ENCODE data around the gene ANXA4.

ANXA4 gene

DNA sequence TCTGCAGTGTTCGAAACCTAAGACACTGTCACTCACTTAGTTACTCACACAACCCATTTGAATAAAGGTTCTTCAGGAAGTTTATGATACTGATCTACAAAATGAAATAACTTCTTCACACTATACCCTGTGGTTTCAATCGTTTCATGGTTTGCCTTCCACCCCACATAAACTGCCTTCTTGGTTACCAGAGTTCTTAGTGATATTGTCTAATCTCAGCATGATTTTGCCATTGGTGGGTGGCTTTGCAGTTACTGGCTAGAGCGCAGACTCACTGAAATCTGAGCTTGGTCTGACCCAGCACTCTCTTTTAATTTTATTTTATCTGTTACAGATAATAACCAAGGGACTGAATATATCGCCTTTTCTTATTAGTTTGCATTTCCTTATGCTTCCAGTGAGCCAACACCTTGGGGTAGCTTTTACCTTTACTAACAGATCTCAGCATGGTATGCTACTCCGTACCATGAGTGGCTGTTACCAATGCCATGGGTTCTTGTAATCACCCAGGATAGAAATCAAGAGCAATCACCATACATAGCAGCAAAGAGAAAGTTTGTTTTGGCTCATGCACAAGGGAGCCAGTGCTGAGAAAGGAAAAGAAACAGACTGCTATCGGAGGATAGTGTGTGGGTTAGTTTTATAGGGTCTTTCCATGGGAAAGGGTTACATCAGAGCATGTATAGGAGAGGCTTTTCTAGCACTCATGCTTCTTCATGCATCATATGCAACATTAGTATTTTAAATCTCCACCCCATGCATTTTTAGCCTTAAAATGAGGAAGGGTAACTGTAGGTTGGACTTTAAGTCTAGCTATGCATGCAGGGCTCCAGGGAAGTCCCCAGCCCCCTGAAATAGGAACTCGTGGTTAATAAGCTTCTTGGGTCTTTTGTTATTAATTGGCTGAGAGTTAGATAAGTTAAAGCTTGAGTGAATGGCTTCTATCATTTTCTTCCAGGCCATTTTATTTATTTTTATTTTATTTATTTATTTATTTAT is 33.3 kb downstream of the ANXA4 start:
- H3K4me3 ChIP-seq (ENCODE audit: low read depth, low read length), result no peak overlapping the region

DNA sequence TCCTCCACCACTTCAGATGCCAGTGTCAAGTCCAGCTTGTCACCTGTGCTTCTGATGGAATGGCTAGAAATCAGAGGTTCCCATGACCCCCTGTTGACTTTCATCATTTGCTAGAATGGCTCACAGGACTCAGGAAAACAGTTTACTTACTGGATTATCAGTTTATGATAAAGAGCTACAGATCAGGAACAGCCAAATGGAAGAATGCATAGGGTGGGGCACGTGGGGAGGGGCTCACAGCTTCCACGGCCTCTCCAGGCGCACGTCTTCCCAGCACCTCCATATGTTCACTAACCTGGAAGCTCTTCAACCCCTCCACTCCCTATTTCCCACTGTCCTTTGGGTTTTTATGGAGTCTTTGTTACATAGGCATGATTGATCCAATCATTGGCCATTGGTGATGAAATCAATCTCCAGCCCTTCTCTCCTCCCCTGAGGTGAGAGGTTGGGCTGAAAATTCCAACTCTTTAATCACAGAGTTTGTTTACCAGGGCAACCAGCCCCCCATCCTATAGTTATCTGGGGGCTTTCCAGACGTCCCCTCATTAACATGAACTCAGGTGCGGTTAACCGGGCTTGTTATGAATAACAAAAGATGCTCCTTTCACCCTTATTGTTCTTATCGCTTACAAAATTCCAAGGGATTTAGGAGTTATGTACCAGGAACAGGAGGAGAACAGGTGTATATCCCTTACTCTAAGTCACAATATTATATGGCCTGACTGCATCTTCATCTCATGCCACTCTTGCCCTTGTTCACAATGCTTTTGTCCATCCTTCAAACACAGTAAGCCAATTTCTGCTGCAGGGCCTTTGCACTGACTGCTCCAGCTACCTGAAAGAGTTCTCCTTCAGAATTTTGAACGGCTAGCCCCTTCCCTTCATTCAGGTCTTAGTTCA is 35.2 kb downstream of the ANXA4 start:
- H3K4me3 ChIP-seq (ENCODE audit: low read depth, low read length), result no peak overlapping the region

DNA sequence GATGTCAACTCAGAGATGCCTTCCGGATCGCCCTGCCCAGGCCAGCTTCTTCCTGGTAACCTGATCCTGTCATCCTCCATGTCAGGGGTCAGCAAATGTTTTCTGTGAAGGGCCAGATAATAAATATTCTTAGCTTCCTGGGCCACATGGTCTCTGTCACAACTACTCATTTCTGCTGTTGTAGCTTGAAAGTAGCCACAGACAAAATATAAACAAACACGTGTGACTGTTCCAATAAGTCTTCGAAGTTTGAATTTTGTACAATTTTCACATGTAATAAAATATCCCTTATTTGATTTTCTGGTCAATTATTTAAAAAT is 35.8 kb downstream of the ANXA4 start:
- no peak overlapping the region for H3K4me3 ChIP-seq (ENCODE audit: low read depth, low read length)

- H3K4me3 ChIP-seq (ENCODE audit: low read depth, low read length), result no peak overlapping the region
Measured at GRCh38 chr2:69779258-69780001, 37.5 kb downstream of the ANXA4 start.

GRCh38 chr2:69780921-69781320 is 39.0 kb downstream of the ANXA4 start:
- H3K4me3 ChIP-seq (ENCODE audit: low read depth, low read length), result no peak overlapping the region

DNA sequence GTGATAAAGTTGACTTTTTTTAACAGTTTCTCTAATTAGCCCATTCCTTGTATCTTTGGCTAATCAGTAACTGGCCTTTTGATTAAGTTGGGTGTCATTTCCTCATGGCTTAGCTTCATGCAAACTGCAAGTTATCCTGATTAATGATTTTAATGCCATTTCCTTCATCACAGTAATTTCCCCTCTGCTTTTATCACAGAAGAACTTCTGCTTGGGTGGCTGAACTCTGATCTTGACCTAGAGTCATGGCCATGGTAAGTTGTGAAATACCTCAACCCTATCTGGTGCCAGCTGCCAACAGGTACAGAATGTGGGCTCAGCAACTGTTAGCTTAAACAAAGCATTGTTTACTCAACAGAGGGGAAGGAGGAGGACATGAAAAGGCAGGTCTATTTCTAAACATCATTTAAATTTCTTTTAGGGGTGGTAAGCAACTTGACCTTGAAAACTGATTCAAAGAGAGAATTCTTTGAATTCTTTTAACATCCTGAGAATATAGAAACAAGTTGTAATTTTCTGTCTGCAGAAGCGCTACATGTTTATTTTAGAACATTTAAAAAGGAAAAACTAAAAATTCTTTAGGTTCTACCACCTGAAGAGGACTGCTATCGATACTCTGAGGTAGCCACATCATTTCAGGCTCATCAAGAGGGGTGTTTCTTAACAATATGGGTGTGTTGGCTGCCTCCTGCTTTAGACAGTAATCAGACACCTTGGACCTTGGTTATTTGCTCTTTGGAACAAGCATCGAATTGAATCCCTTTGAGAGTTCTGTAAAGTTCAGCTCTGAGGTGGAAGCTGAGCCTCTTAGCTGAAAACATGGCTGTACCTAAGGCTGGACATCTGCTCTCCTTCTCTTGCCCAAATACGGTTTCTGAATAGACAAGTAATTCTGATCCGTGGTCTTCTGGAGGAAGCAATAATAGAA is 39.7 kb downstream of the ANXA4 start:
- H3K4me3 ChIP-seq (ENCODE audit: low read depth, low read length), result no peak overlapping the region

DNA sequence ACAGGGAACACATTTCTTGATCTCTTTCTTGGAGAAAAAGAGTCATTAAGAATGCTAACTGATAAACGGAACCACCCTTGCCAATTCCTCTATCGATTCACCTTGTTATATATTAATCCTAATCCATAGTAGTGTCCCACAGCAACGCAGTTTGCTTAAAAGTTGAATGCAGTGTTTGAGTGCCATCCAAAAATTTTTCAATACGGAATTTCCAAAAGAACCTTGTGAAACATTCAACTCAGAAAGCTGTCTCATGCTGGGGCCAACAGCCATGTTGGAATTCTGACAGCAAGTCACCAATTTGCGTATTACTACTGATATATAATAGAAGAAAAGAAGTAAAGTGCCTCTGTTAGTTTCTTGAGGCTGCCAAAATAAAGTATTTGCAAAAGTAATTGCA is 42.3 kb downstream of the ANXA4 start:
- H3K4me3 ChIP-seq (ENCODE audit: low read depth, low read length), result no peak overlapping the region

- no peak overlapping the region for H3K4me3 ChIP-seq (ENCODE audit: low read depth, low read length)
Measured at GRCh38 chr2:69785358-69785757, 43.4 kb downstream of the ANXA4 start.

DNA sequence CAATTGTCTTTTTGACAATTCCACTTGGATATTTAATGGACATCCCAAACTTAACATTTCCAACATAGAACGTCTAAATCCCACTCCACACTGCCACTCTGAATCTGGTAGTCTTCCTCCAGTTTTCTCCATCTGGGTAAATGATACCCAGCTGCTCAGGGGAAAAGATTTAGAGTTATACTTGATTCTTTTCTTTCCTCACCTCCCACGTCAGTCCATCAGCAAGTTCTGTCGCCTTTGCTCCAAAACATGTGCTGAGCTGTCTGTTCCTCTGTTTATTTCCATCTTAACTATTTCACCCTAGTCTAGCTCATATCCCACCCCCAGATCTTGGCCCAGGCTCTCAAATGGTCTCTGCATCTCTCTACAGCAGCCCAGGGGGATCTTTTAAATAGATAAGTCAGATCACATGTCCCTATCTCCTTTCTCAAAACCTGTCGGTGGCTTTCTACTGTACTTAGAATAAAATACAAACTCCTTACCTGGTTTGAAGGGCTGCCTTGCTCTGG is 44.2 kb downstream of the ANXA4 start:
- H3K4me3 ChIP-seq (ENCODE audit: low read depth, low read length), result no peak overlapping the region

DNA sequence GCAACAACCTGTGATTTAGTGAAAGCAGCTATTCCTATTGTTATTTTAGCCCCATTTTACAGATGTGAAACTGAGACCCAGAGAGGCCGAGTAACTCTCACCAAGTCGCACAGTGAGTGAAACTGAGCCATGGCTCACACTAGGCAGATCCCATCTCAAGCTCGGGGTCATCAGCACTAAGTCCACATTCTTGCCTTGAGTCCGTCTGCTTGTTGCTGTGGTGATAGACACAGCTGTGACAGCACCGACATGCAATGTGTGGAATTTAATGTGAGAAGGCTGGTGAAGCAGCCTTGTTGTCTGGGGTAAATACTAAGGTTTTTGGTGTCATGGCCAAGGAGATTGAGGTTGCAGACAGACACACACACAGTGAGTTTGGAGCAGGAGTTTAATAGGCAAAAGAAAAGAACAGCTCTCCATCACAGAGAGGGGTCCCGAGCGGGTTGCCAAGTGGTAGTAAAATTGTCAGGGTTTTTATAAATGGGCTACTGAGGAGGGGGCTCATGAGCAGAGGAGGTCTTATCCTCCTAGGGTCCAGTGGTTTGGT is 47.3 kb downstream of the ANXA4 start:
- no peak overlapping the region for H3K4me3 ChIP-seq (ENCODE audit: low read depth, low read length)

GRCh38 chr2:69789772-69790600 is 48.1 kb downstream of the ANXA4 start:
- H3K4me3 ChIP-seq (ENCODE audit: low read depth, low read length), result no peak overlapping the region

DNA sequence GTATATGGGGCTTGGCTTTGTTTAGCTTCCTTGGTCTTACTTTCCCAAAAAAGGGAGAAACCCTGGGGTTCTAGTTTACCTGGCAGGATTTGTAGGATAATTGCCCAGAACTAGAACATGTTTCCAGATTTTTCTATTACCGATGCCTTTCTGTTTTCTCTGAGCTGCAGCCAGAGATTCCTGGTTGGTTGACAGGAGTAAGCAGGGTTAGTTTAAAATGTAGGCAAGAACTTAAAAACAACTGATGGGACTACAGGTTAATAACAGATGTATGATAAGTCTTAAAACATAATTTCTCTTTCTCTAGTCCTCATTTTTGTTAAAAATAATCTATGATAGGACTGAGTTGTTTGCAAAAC is 48.6 kb downstream of the ANXA4 start:
- H3K4me3 ChIP-seq (ENCODE audit: low read depth, low read length), result no peak overlapping the region

- H3K4me3 ChIP-seq (ENCODE audit: low read depth, low read length), result no peak overlapping the region
Measured at GRCh38 chr2:69791045-69791444, 49.1 kb downstream of the ANXA4 start.

GRCh38 chr2:69796174-69796573 is 54.2 kb downstream of the ANXA4 start:
- no peak overlapping the region for H3K4me3 ChIP-seq (ENCODE audit: low read depth, low read length)

DNA sequence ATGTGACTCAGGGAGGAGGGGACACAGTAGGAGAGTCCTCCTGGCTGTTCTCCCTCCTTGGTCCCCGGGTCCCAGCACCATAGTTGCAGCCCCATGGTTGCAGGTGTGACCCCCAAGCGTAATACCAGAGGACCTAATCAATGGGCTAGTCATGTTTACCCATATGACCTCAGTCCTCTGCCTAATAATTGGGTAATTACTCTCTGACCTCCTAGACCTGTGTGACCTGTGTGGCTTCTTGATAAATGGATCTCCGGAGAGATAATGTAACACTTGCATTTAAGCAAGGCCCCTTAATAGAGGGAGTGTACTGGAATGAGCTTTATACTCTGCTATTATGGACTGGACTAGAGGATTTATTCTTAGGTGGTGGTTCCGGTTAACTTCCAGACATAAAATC is 55.3 kb downstream of the ANXA4 start:
- no peak overlapping the region for H3K4me3 ChIP-seq (ENCODE audit: low read depth, low read length)

- no peak overlapping the region for H3K4me3 ChIP-seq (ENCODE audit: low read depth, low read length)
Measured at GRCh38 chr2:69797836-69798289, 55.9 kb downstream of the ANXA4 start.

DNA sequence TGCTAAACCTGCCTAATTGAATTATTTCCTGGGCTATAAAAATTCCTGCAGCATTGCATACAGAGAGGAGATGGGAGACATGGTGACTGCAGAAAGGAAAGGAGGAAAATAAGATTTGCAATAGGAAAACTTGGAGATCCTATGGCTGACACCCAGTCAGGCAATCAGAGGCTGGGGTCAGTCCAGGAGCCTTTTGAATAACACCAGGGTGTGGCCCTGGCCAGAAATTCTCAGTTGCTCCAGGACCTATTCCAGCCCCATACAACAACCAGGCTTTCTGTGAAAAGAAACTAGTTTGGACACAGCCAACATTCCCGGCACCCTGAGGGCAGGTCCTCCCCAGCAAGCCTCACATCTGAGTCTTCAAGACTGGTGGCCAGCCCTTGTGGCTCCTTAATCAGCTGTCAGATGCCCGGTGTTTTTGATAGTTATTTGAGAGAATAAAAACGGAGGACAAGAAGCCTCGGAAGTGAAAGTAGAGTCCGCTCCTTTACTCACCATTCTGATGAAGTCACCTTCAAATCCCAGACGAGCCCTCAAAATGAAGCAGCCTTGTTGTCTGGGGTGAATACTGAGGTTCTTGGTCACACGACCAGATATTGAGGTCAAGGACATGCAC is 56.5 kb downstream of the ANXA4 start:
- no peak overlapping the region for H3K4me3 ChIP-seq (ENCODE audit: low read depth, low read length)

GRCh38 chr2:69798909-69799526 is 57.1 kb downstream of the ANXA4 start:
- H3K4me3 ChIP-seq (ENCODE audit: low read depth, low read length), result no peak overlapping the region
